Measurements from ENCODE around the gene TRPM4.
A peak's percentile ranks its signal among the peaks of the same experiment; 100 is the strongest.

Gene TRPM4

GRCh38 chr19:49231804-49232203 lies 74.2 kb downstream of the TRPM4 start:
- no peak overlapping the region for H3K4me2 ChIP-seq (ENCODE audit: insufficient read depth, low read length, poor library complexity, severe bottlenecking)
- H2BK5ac ChIP-seq (ENCODE audit: low read length) = no peak overlapping the region
- no peaks in the 10 kb centered on the region for H3K79me1 ChIP-seq (ENCODE audit: low read depth, low read length)
- H2AFZ ChIP-seq (ENCODE audit: low read length) = no peak overlapping the region
- H3K23ac ChIP-seq (ENCODE audit: low read depth, low read length, poor library complexity) = no peak overlapping the region
- no peak overlapping the region for H4K91ac ChIP-seq (ENCODE audit: low read depth, low read length, poor library complexity)
- no peak overlapping the region for H2BK12ac ChIP-seq (ENCODE audit: low read length)
- H2AK5ac ChIP-seq (ENCODE audit: low read depth, low read length) = no peak overlapping the region
- no peaks in the 10 kb centered on the region for H3K9me3 ChIP-seq (replicated peaks in 1 of 2; ENCODE audit: control insufficient read depth in 2 of 2, insufficient read depth in 1 of 2, low read depth in 1 of 2, low read length in 2 of 2)
- no peak for DNase-seq (ENCODE audit: low spot score)
- no CpG with 5 or more reads among the region's 9 CpGs for WGBS, 2 donors (ENCODE audit: extremely low coverage in 2 of 2, insufficient read length in 2 of 2, insufficient replicate concordance in 1 of 2)
- H2BK120ac ChIP-seq (ENCODE audit: low read depth, low read length) = no peak overlapping the region
- no peak overlapping the region for H3K9ac ChIP-seq (ENCODE audit: low read depth, low read length, poor library complexity)
- no peak overlapping the region for H3K4me3 ChIP-seq (ENCODE audit: low read length in 2 of 2)
- H3K18ac ChIP-seq (ENCODE audit: low read length) = peak overlapping the region; percentile 58
- no peak overlapping the region for H3K4ac ChIP-seq (ENCODE audit: low read length)
- H3K14ac ChIP-seq (ENCODE audit: low read length) = no peak overlapping the region
- H3K27ac ChIP-seq (replicated peaks; ENCODE audit: low read length) = no peak overlapping the region
- H3K4me1 ChIP-seq (ENCODE audit: control insufficient read depth in 2 of 2, insufficient read depth in 1 of 2, low read depth in 1 of 2, low read length in 2 of 2) = peaks cover 0 to 2% of the 10 kb centered on the region in 2 donors
- H3K36me3 ChIP-seq (replicated peaks in 1 of 2; ENCODE audit: control insufficient read depth in 2 of 2, insufficient read depth in 2 of 2, low read length in 2 of 2) = no peaks in the 10 kb centered on the region
- H4K8ac ChIP-seq (ENCODE audit: low read depth, low read length) = peak overlapping the region; percentile 10
- H2BK15ac ChIP-seq (ENCODE audit: low read length) = no peak overlapping the region
- no peaks in the 10 kb centered on the region for H3K27me3 ChIP-seq (ENCODE audit: control insufficient read depth in 3 of 3, insufficient read depth in 3 of 3, low read depth in 1 of 3, low read length in 3 of 3)

- no peak overlapping the region for H4K91ac ChIP-seq (ENCODE audit: low read depth, low read length, poor library complexity)
- H4K8ac ChIP-seq (ENCODE audit: low read depth, low read length) = no peak overlapping the region
- H3K18ac ChIP-seq (ENCODE audit: low read length) = no peak overlapping the region
- no peak overlapping the region for H3K9ac ChIP-seq (ENCODE audit: low read depth, low read length, poor library complexity)
- no peak overlapping the region for H3K4me3 ChIP-seq (ENCODE audit: low read length in 2 of 2)
- H3K4me1 ChIP-seq (ENCODE audit: control insufficient read depth in 2 of 2, insufficient read depth in 1 of 2, low read depth in 1 of 2, low read length in 2 of 2) = peaks cover 0 to 2% of the 10 kb centered on the region in 2 donors
- H3K9me3 ChIP-seq (replicated peaks in 1 of 2; ENCODE audit: control insufficient read depth in 2 of 2, insufficient read depth in 1 of 2, low read depth in 1 of 2, low read length in 2 of 2) = no peaks in the 10 kb centered on the region
- no peak overlapping the region for H3K4ac ChIP-seq (ENCODE audit: low read length)
- no peak overlapping the region for H3K4me2 ChIP-seq (ENCODE audit: insufficient read depth, low read length, poor library complexity, severe bottlenecking)
- no peak overlapping the region for H2AK5ac ChIP-seq (ENCODE audit: low read depth, low read length)
- H2BK15ac ChIP-seq (ENCODE audit: low read length) = no peak overlapping the region
- H2BK12ac ChIP-seq (ENCODE audit: low read length) = no peak overlapping the region
- no peaks in the 10 kb centered on the region for H3K27me3 ChIP-seq (ENCODE audit: control insufficient read depth in 3 of 3, insufficient read depth in 3 of 3, low read depth in 1 of 3, low read length in 3 of 3)
- H3K79me1 ChIP-seq (ENCODE audit: low read depth, low read length) = no peaks in the 10 kb centered on the region
- no peak overlapping the region for H2BK120ac ChIP-seq (ENCODE audit: low read depth, low read length)
- no peaks in the 10 kb centered on the region for H3K36me3 ChIP-seq (replicated peaks in 1 of 2; ENCODE audit: control insufficient read depth in 2 of 2, insufficient read depth in 2 of 2, low read length in 2 of 2)
- DNase-seq (ENCODE audit: low spot score) = no peak
- H2BK5ac ChIP-seq (ENCODE audit: low read length) = no peak overlapping the region
- no CpG with 5 or more reads among the region's 1 CpG for WGBS, 2 donors (ENCODE audit: extremely low coverage in 2 of 2, insufficient read length in 2 of 2, insufficient replicate concordance in 1 of 2)
- no peak overlapping the region for H3K14ac ChIP-seq (ENCODE audit: low read length)
- H3K27ac ChIP-seq (replicated peaks; ENCODE audit: low read length) = no peak overlapping the region
- H2AFZ ChIP-seq (ENCODE audit: low read length) = no peak overlapping the region
- no peak overlapping the region for H3K23ac ChIP-seq (ENCODE audit: low read depth, low read length, poor library complexity)
These were observed 75.6 kb downstream of the TRPM4 start for GRCh38 chr19:49233163-49233562.

DNA sequence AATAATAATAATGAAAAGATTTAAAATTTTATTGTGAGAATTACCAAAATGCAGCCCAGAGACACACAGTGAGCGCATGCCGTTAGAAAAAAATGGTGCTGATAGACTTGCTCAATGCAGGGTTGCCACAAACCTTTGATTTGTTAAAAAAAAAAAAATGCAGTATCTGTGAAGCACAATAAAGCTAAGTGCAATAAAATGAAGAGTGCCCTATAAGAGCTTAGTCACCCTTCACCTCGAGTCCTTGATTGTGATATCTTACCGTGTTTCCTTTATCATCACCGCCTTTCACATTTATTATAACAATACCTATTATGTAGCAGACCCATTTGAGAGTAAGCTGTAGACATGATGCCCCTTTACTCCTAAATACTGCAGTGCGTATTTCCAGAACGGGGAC lies 84.2 kb downstream of the TRPM4 start:
- WGBS, 2 donors (ENCODE audit: extremely low coverage in 2 of 2, insufficient read length in 2 of 2, insufficient replicate concordance in 1 of 2) = no CpG with 5 or more reads among the region's 7 CpGs
- Histone ChIP-seq H3K14ac (ENCODE audit: low read length) (no peak overlapping the region), H2BK12ac (ENCODE audit: low read length) (no peak overlapping the region), H3K18ac (ENCODE audit: low read length) (no peak overlapping the region), H2AFZ (ENCODE audit: low read length) (no peak overlapping the region), H2BK5ac (ENCODE audit: low read length) (no peak overlapping the region), H3K4me3 (ENCODE audit: low read length in 2 of 2) (no peak overlapping the region), H3K27me3 (ENCODE audit: control insufficient read depth in 3 of 3, insufficient read depth in 3 of 3, low read depth in 1 of 3, low read length in 3 of 3) (no peaks in the 10 kb centered on the region), H2BK15ac (ENCODE audit: low read length) (no peak overlapping the region), H3K23ac (ENCODE audit: low read depth, low read length, poor library complexity) (no peak overlapping the region), H4K8ac (ENCODE audit: low read depth, low read length) (no peak overlapping the region), H3K9ac (ENCODE audit: low read depth, low read length, poor library complexity) (no peak overlapping the region), H2AK5ac (ENCODE audit: low read depth, low read length) (no peak overlapping the region), H3K79me1 (ENCODE audit: low read depth, low read length) (no peaks in the 10 kb centered on the region), H3K36me3 (replicated peaks in 1 of 2; ENCODE audit: control insufficient read depth in 2 of 2, insufficient read depth in 2 of 2, low read length in 2 of 2) (no peaks in the 10 kb centered on the region), H4K91ac (ENCODE audit: low read depth, low read length, poor library complexity) (no peak overlapping the region), H3K4me2 (ENCODE audit: insufficient read depth, low read length, poor library complexity, severe bottlenecking) (no peak overlapping the region), H3K9me3 (replicated peaks in 1 of 2; ENCODE audit: control insufficient read depth in 2 of 2, insufficient read depth in 1 of 2, low read depth in 1 of 2, low read length in 2 of 2) (no peaks in the 10 kb centered on the region), H3K4ac (ENCODE audit: low read length) (no peak overlapping the region), H2BK120ac (ENCODE audit: low read depth, low read length) (no peak overlapping the region), H3K27ac (replicated peaks; ENCODE audit: low read length) (no peak overlapping the region), H3K4me1 (ENCODE audit: control insufficient read depth in 2 of 2, insufficient read depth in 1 of 2, low read depth in 1 of 2, low read length in 2 of 2) (no peaks in the 10 kb centered on the region)
- no peak for DNase-seq (ENCODE audit: low spot score)

DNA sequence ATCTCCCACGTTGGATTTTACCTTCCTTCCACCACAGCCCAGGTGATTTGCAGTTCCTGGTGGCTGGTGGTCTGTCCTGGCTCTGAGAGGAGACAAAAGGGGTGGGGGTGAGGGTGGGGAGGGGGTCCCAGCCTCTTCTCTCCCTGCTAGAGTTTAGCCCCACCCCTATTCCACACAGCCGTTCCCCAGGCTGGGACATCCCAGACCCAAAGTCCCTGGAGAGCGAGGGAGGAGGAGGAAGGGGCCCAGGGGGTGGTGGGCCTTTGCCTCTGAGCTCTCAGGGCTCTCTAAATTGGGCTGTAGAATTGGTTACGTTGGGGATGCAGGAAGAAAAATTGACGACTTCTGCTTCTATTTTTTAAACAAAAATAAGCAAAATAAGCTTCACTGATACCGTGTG lies 85.5 kb downstream of the TRPM4 start:
- no peak for DNase-seq (ENCODE audit: low spot score)
- H3K79me1 ChIP-seq (ENCODE audit: low read depth, low read length) = no peaks in the 10 kb centered on the region

More for the DNA sequence above, 85.5 kb downstream of the TRPM4 start:
- Histone ChIP-seq H3K4ac (ENCODE audit: low read length) (no peak overlapping the region), H2AFZ (ENCODE audit: low read length) (peak overlapping the region; percentile 29), H3K9me3 (replicated peaks in 1 of 2; ENCODE audit: control insufficient read depth in 2 of 2, insufficient read depth in 1 of 2, low read depth in 1 of 2, low read length in 2 of 2) (no peaks in the 10 kb centered on the region), H4K91ac (ENCODE audit: low read depth, low read length, poor library complexity) (no peak overlapping the region), H3K14ac (ENCODE audit: low read length) (no peak overlapping the region), H2BK12ac (ENCODE audit: low read length) (no peak overlapping the region), H3K23ac (ENCODE audit: low read depth, low read length, poor library complexity) (no peak overlapping the region), H4K8ac (ENCODE audit: low read depth, low read length) (no peak overlapping the region), H3K27ac (replicated peaks; ENCODE audit: low read length) (no peak overlapping the region), H2BK15ac (ENCODE audit: low read length) (no peak overlapping the region), H3K36me3 (replicated peaks in 1 of 2; ENCODE audit: control insufficient read depth in 2 of 2, insufficient read depth in 2 of 2, low read length in 2 of 2) (no peaks in the 10 kb centered on the region), H3K4me3 (ENCODE audit: low read length in 2 of 2) (no peak overlapping the region), H2BK120ac (ENCODE audit: low read depth, low read length) (no peak overlapping the region), H2BK5ac (ENCODE audit: low read length) (no peak overlapping the region), H3K27me3 (ENCODE audit: control insufficient read depth in 3 of 3, insufficient read depth in 3 of 3, low read depth in 1 of 3, low read length in 3 of 3) (no peaks in the 10 kb centered on the region), H3K9ac (ENCODE audit: low read depth, low read length, poor library complexity) (no peak overlapping the region), H3K4me1 (ENCODE audit: control insufficient read depth in 2 of 2, insufficient read depth in 1 of 2, low read depth in 1 of 2, low read length in 2 of 2) (no peaks in the 10 kb centered on the region), H3K18ac (ENCODE audit: low read length) (no peak overlapping the region), H3K4me2 (ENCODE audit: insufficient read depth, low read length, poor library complexity, severe bottlenecking) (no peak overlapping the region), H2AK5ac (ENCODE audit: low read depth, low read length) (no peak overlapping the region)
- no CpG with 5 or more reads among the region's 6 CpGs for WGBS, 2 donors (ENCODE audit: extremely low coverage in 2 of 2, insufficient read length in 2 of 2, insufficient replicate concordance in 1 of 2)
